Liver (tissue), 3 donors: ENCODE measurements around the gene ST6GALNAC3.

Source experiments
- EGR1 ChIP-seq, 2 donors: IDR thresholded peaks; 2 replicates each; pipeline ENCODE4 v1.6.1; 2016 to 2018; ENCODE audit warnings: antibody characterized with exemption in 2 of 2, low read depth in 2 of 2
- FOXA1 ChIP-seq: IDR thresholded peaks from 2 replicates; pipeline ENCODE4 v1.6.1; 2016; ENCODE audit warnings: antibody characterized with exemption
- GABPA ChIP-seq, 2 donors: IDR thresholded peaks in 1 of 2; conservative IDR thresholded peaks in 1 of 2; 2 replicates each; pipeline ENCODE4 v1.6.1; 2016; ENCODE audit warnings: antibody characterized with exemption in 2 of 2, mild to moderate bottlenecking in 1 of 2, moderate library complexity in 1 of 2
- HNF4A ChIP-seq, 2 donors: conservative IDR thresholded peaks; 2 replicates each; pipeline ENCODE4 v1.6.1; 2016; ENCODE audit warnings: antibody characterized with exemption in 2 of 2, mild to moderate bottlenecking in 2 of 2
- JUND ChIP-seq, 2 donors: IDR thresholded peaks; 2 replicates each; pipeline ENCODE4 v1.6.1; 2016; ENCODE audit warnings: antibody characterized with exemption in 2 of 2
- MAX ChIP-seq: IDR thresholded peaks from 2 replicates; pipeline ENCODE4 v1.6.1; 2016; ENCODE audit warnings: antibody characterized with exemption
- RAD21 ChIP-seq, 2 donors: IDR thresholded peaks; 2 replicates each; pipeline ENCODE4 v1.6.1; 2016; ENCODE audit warnings: antibody characterized with exemption in 2 of 2, mild to moderate bottlenecking in 2 of 2
- RXRA ChIP-seq, 2 donors: IDR thresholded peaks; 2 replicates each; pipeline ENCODE4 v1.6.1; 2017 to 2018; ENCODE audit warnings: antibody characterized with exemption in 2 of 2, mild to moderate bottlenecking in 1 of 2
- SP1 ChIP-seq: IDR thresholded peaks from 2 replicates; pipeline ENCODE4 v1.6.1; 2018; ENCODE audit warnings: antibody characterized with exemption, mild to moderate bottlenecking
- TAF1 ChIP-seq: conservative IDR thresholded peaks from 2 replicates; pipeline ENCODE4 v1.6.1; 2016; ENCODE audit warnings: antibody characterized with exemption, mild to moderate bottlenecking
- YY1 ChIP-seq: IDR thresholded peaks from 2 replicates; pipeline ENCODE4 v1.6.1; 2016; ENCODE audit warnings: antibody characterized with exemption, mild to moderate bottlenecking
- ZBTB33 ChIP-seq: IDR thresholded peaks from 2 replicates; pipeline ENCODE4 v1.6.1; 2016; ENCODE audit warnings: antibody characterized with exemption
- TF ChIP-seq, protein P1 (sequence below): fragments of 150-350 bp; IDR thresholded peaks from 2 replicates; pipeline ENCODE4 v1.5.1; 2017; ENCODE audit warnings: improper control_type of control experiment, low read depth, low read length; ENCODE audit not compliant: missing input control
- TF ChIP-seq, protein P2 (sequence below): IDR thresholded peaks from 2 replicates; pipeline ENCODE4 v1.6.1; 2016; ENCODE audit warnings: antibody characterized with exemption
- donor health status: healthy.
- donor health status: healthy.

DNA sequence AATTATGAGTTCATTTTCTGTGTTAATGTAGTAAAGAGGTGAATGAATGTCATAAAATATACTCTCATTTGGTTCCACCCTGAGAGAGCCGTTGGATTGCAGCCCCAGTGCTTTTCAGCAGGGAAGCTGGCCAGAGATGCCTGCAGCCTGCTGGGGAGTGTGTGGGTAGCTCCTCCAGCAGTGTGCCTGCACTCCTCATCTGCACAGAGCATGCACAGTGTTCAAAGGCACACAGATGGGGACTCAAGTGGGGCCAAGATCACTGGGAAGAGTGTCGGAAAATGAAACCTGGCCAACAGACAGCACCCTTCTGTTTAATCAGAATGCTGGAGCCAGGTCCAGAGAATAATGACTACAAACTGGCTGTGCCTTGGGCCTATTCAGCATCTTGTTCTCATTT is 206.8 kb downstream of the ST6GALNAC3 start:
- TF ChIP-seq GABPA (IDR thresholded peaks at IDR 0.05 in 1 of 2, conservative IDR thresholded peaks at IDR 0.05 in 1 of 2) (no peak), MAX (no peak), YY1 (no peak), FOXA1 (no peak), RAD21 (IDR thresholded peaks at IDR 0.05) (no peak), HNF4A (conservative IDR thresholded peaks at IDR 0.05) (no peak), SP1 (no peak), RXRA (IDR thresholded peaks at IDR 0.05) (no peak), TAF1 (no peak), ZBTB33 (no peak), EGR1 (IDR thresholded peaks at IDR 0.05; ENCODE audit: low read depth in 2 of 2) (no peak), JUND (IDR thresholded peaks at IDR 0.05) (no peak)
- TF ChIP-seq, protein P1, sequence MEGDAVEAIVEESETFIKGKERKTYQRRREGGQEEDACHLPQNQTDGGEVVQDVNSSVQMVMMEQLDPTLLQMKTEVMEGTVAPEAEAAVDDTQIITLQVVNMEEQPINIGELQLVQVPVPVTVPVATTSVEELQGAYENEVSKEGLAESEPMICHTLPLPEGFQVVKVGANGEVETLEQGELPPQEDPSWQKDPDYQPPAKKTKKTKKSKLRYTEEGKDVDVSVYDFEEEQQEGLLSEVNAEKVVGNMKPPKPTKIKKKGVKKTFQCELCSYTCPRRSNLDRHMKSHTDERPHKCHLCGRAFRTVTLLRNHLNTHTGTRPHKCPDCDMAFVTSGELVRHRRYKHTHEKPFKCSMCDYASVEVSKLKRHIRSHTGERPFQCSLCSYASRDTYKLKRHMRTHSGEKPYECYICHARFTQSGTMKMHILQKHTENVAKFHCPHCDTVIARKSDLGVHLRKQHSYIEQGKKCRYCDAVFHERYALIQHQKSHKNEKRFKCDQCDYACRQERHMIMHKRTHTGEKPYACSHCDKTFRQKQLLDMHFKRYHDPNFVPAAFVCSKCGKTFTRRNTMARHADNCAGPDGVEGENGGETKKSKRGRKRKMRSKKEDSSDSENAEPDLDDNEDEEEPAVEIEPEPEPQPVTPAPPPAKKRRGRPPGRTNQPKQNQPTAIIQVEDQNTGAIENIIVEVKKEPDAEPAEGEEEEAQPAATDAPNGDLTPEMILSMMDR, result no peak
- TF ChIP-seq, protein P2, sequence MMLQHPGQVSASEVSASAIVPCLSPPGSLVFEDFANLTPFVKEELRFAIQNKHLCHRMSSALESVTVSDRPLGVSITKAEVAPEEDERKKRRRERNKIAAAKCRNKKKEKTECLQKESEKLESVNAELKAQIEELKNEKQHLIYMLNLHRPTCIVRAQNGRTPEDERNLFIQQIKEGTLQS, result no peak
